GM12878 (cell line): Measurements from ENCODE around the gene ALS2. TPM values are rescaled to one million over a fixed set of nuclear protein-coding genes. Genes with fewer than 3 reads are reported as not detected.

Experiments used
- ATAC-seq: fragments of 200-7000 bp; cut with Tn5 transposase; 3 replicates; pipeline ENCODE4 v1.9.1; 2020; ENCODE audit warnings: mild to moderate bottlenecking, moderate library complexity
- BruUV-seq: library from RNA; stranded (reverse); fragments of 400-500 nt; replicated peaks from 2 replicates; lab custom pipeline; 2021; lab: Mats Ljungman, UMichigan
- CTCF ChIA-PET: fragments of 300-600 bp; sonication (Branson Sonifier 250); formaldehyde crosslinking; extraction: SDS; loops from one replicate; lab custom pipeline; 2021; ENCODE audit warnings: inconsistent platforms; lab: Yijun Ruan, JAX
- POLR2A ChIA-PET: fragments of 350-600 bp; formaldehyde crosslinking; extraction: SDS; loops from one replicate; lab custom pipeline; 2021; ENCODE audit warnings: inconsistent platforms; lab: Charles Lee
- RAD21 ChIA-PET: fragments of 300-600 bp; sonication (Branson Sonifier 250); formaldehyde crosslinking; loops from one replicate; lab custom pipeline; 2023; ENCODE audit warnings: antibody characterized with exemption; ENCODE audit not compliant: unreplicated experiment; lab: Charles Lee
- SMC1A ChIA-PET: fragments of 300-600 bp; sonication (Branson Sonifier 250); formaldehyde crosslinking; loops from one replicate; lab custom pipeline; 2023; ENCODE audit not compliant: unreplicated experiment, uncharacterized antibody; lab: Charles Lee
- DNase-seq: peaks from one replicate; pipeline ENCODE4 v3.0.0-alpha.2; 2011; ENCODE audit warnings: low read depth, low spot score
- FAIRE-seq: peaks from 3 replicates; lab custom pipeline; 2011; peaks lifted over from hg19 to GRCh38; lab: Jason Lieb, UNC
- H2AFZ ChIP-seq: 2 replicates; pipeline ENCODE4 v1.6.0; 2011; ENCODE audit warnings: low read depth, low read length, control low read depth; ENCODE audit not compliant: control insufficient read depth
- H3K27ac ChIP-seq: 2 replicates; pipeline ENCODE4 v1.5.1; 2011; ENCODE audit warnings: control low read depth; ENCODE audit not compliant: control insufficient read depth, insufficient read depth
- H3K27me3 ChIP-seq, 2 experiments: replicated peaks in 1 of 2; 2 replicates each; pipeline versions ENCODE4 v1.6.0 to v1.6.1; 2011; ENCODE audit warnings: low read length in 1 of 2; ENCODE audit not compliant: control insufficient read depth in 2 of 2, insufficient read depth in 2 of 2
- H3K36me3 ChIP-seq, 2 experiments: 2 replicates each; pipeline ENCODE4 v1.5.1; 2011; ENCODE audit warnings: low read length in 1 of 2; ENCODE audit not compliant: control insufficient read depth in 2 of 2, insufficient read depth in 2 of 2
- H3K4me1 ChIP-seq: 2 replicates; pipeline ENCODE4 v1.6.1; 2011; ENCODE audit warnings: mild to moderate bottlenecking, low read length, moderate library complexity, mixed read lengths; ENCODE audit not compliant: control insufficient read depth, insufficient read depth
- H3K4me2 ChIP-seq: 2 replicates; pipeline ENCODE4 v1.6.0; 2011; ENCODE audit warnings: control low read depth; ENCODE audit not compliant: control insufficient read depth, insufficient read depth
- H3K4me3 ChIP-seq: fragments of 200-600 bp; sonication (generic); 2 replicates; pipeline ENCODE4 v1.5.1; 2016
- H3K79me2 ChIP-seq: 2 replicates; pipeline ENCODE4 v1.6.0; 2011; ENCODE audit warnings: low read length; ENCODE audit not compliant: control insufficient read depth, insufficient read depth
- H3K9ac ChIP-seq: 2 replicates; pipeline ENCODE4 v1.8.0; 2011; ENCODE audit warnings: low read length, control low read depth, mixed read lengths; ENCODE audit not compliant: control insufficient read depth, insufficient read depth
- H3K9me3 ChIP-seq: replicated peaks from 3 replicates; pipeline ENCODE4 v1.5.1; 2011; ENCODE audit warnings: mild to moderate bottlenecking, low read length; ENCODE audit not compliant: control insufficient read depth, insufficient read depth
- H4K20me1 ChIP-seq: 2 replicates; pipeline ENCODE4 v1.6.0; 2011; ENCODE audit not compliant: control insufficient read depth, insufficient read depth
- BACH1 ChIP-seq: fragments of 450-650 bp; IDR thresholded peaks from 2 replicates; pipeline ENCODE4 v1.6.1; 2017; ENCODE audit warnings: mild to moderate bottlenecking, borderline replicate concordance
- MEF2B ChIP-seq: fragments of 450-650 bp; IDR thresholded peaks from 2 replicates; pipeline ENCODE4 v1.6.1; 2018; ENCODE audit warnings: mild to moderate bottlenecking, moderate library complexity; ENCODE audit not compliant: partially characterized antibody, poor library complexity, severe bottlenecking
- NBN ChIP-seq: fragments of 450-650 bp; IDR thresholded peaks from 2 replicates; pipeline ENCODE4 v1.6.1; 2016
- NKRF ChIP-seq: fragments of 450-650 bp; conservative IDR thresholded peaks from 2 replicates; pipeline ENCODE4 v1.6.1; 2017; ENCODE audit warnings: mild to moderate bottlenecking, moderate library complexity
- PAX8 ChIP-seq: fragments of 450-650 bp; IDR thresholded peaks from 2 replicates; pipeline ENCODE4 v1.6.1; 2017; ENCODE audit warnings: mild to moderate bottlenecking, moderate library complexity
- RBBP5 ChIP-seq: fragments of 200-600 bp; sonication (generic); conservative IDR thresholded peaks from 2 replicates; pipeline ENCODE4 v1.6.1; 2016
- SIN3A ChIP-seq: IDR thresholded peaks from 2 replicates; pipeline ENCODE4 v1.6.1; 2012; ENCODE audit warnings: low read depth, low read length, improper control_type of control experiment
- SKIL ChIP-seq: fragments of 450-650 bp; IDR thresholded peaks from 2 replicates; pipeline ENCODE4 v1.6.1; 2017; ENCODE audit warnings: mild to moderate bottlenecking, low read depth, inconsistent platforms; ENCODE audit not compliant: poor library complexity, severe bottlenecking
- USF1 ChIP-seq: IDR thresholded peaks from 2 replicates; pipeline ENCODE4 v1.6.1; 2011; ENCODE audit warnings: borderline replicate concordance, low read depth, mild to moderate bottlenecking, moderate library complexity, mixed read lengths, low read length; ENCODE audit not compliant: insufficient read depth; ENCODE audit errors: extremely low read length
- USF2 ChIP-seq: IDR thresholded peaks from 2 replicates; pipeline ENCODE4 v1.6.1; 2011; ENCODE audit warnings: low read depth, low read length, improper control_type of control experiment, borderline replicate concordance
- ZBED1 ChIP-seq: IDR thresholded peaks from 2 replicates; pipeline ENCODE4 v1.6.1; 2016; ENCODE audit warnings: borderline replicate concordance
- WGBS: methylation state at CpG from one replicate; pipeline ENCODE4 v1.1.6; 2016; ENCODE audit warnings: low lambda C conversion rate; ENCODE audit not compliant: insufficient replicate concordance, insufficient coverage; ENCODE audit errors: missing lambda C conversion rate; 5-methylcytosine and 5-hydroxymethylcytosine counted together
- in situ Hi-C: fragments of 300-500 bp; cut with MboI; formaldehyde crosslinking; loops from 9 replicates; pipeline ENCODE4 v1.14.3; 2018; ENCODE audit warnings: mixed read lengths
- intact Hi-C: fragments of 100-400 bp; cut with micrococcal nuclease; formaldehyde crosslinking; loops from one replicate; pipeline ENCODE4 v1.14.2; 2022; ENCODE audit not compliant: unreplicated experiment
- polyA plus RNA-seq, 11 experiments: library from polyadenylated mRNA; depleted of rRNA in 4 of 11; unstranded in 6 of 11; stranded (reverse) in 5 of 11; fragments of >200 nt; fragmentation: Nextera tagmentation in 4 of 11; fragmentation: Illumina TruSeq in 1 of 11; extraction: Ambion mirVana in 4 of 11; extraction: Trizol in 1 of 11; gene quantifications; 1 replicate in 1 of 11; 2 replicates in 10 of 11; pipeline versions ENCODE4 v1.2.1 to v1.2.3, GENCODE V29; 2011 to 2016; ENCODE audit warnings: inconsistent platforms in 2 of 11, missing spikeins in 2 of 11, low read depth in 1 of 11
- total RNA-seq, 4 experiments: library from RNA; depleted of rRNA in 3 of 4; stranded (reverse); fragments of >200 nt in 3 of 4; fragmentation: Illumina TruSeq in 1 of 4; extraction: Trizol in 1 of 4; gene quantifications; 2 replicates each; pipeline versions ENCODE4 v1.2.1 to v1.2.3, GENCODE V29; 2013 to 2021

Gene ALS2
- total and polyA plus RNA-seq, 10 of the 15 experiments (the other 5 are each of a cell fraction or from before 2014, with no cell fraction given): 2.4 to 10.4 (median 7.7) TPM

- no peak for TF ChIP-seq USF1
- no peak for TF ChIP-seq PAX8
- no peak for TF ChIP-seq BACH1
- TF ChIP-seq, all 136 proteins: peak for 0
These were observed 73.6 kb downstream of the ALS2 start (continued) for GRCh38 chr2:201707142-201707541.

- Histone ChIP-seq H3K4me1 (no peaks in the 10 kb centered on the region), H4K20me1 (no peaks in the 10 kb centered on the region), H3K9ac (no peak overlapping the region), H3K36me3 (no peaks in the 10 kb centered on the region), H3K79me2 (no peaks in the 10 kb centered on the region), H3K4me3 (no peak overlapping the region), H3K9me3 (no peaks in the 10 kb centered on the region), H3K4me2 (no peak overlapping the region), H3K27ac (no peak overlapping the region), H2AFZ (no peak overlapping the region), H3K27me3 (no peaks in the 10 kb centered on the region)
- ChIA-PET RAD21 (no interaction called here), SMC1A (no interaction called here), POLR2A (no interaction called here), CTCF (no interaction called here)
- no peak for TF ChIP-seq SIN3A
- TF ChIP-seq NKRF: no peak
- no peak for TF ChIP-seq SKIL
- no peak for TF ChIP-seq BACH1
- TF ChIP-seq USF2: no peak
- TF ChIP-seq RBBP5: no peak
- no peak for TF ChIP-seq ZBED1
- TF ChIP-seq NBN: no peak
- TF ChIP-seq MEF2B: no peak
- intact Hi-C loops: no loop called here
- FAIRE-seq (no peak), DNase-seq (no peak), ATAC-seq (no peak)
- in situ Hi-C loops: no loop called here
- 93% methylated on average over 5 of the region's 5 CpGs for WGBS
- BruUV-seq: no TSS peak
These were observed 76.2 kb downstream of the ALS2 start for GRCh38 chr2:201704536-201704935.
